ENCODE data around the gene ARID2. TPM values are rescaled to one million over a fixed set of nuclear protein-coding genes. Genes with fewer than 3 reads are reported as not detected.

Gene ARID2
- total and polyA plus RNA-seq, 2 of the 13 experiments (the other 11 are each of a cell fraction or from before 2014, with no cell fraction given): 15.9 to 22.2 TPM

GRCh38 chr12:45928309-45928708 lies 198.8 kb downstream of the ARID2 start (continued):
- TF ChIP-seq, protein P1, sequence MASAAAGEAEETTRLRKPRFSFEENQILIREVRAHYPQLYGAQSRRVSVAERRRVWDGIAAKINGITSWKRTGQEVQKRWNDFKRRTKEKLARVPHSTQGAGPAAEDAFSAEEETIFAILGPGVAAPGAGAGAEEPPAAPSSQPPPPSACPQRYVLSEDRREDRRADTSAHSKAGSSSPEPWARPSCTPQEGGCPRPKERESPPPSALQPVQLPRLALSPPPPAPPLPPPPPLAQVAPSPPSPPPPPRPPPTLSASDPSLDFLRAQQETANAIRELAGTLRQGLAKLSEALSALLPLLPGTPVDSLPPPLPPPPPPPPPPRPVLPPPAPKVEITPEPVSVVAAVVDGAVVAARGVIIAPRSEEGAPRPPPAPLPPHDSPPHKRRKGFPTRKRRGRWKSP (CRISPR knock-in tag; IDR thresholded peaks at IDR 0.05): no peak
- TF ChIP-seq ZNF746 (CRISPR knock-in tag; IDR thresholded peaks at IDR 0.05): no peak
- no peak for TF ChIP-seq TEAD2 (CRISPR knock-in tag; IDR thresholded peaks at IDR 0.05)
- TF ChIP-seq PAX8 (CRISPR knock-in tag; IDR thresholded peaks at IDR 0.05; ENCODE audit: borderline replicate concordance): no peak
- no peak for TF ChIP-seq HMG20A (CRISPR knock-in tag; IDR thresholded peaks at IDR 0.05; ENCODE audit: borderline replicate concordance)
- TF ChIP-seq NFIB (CRISPR knock-in tag; IDR thresholded peaks at IDR 0.05; ENCODE audit: borderline replicate concordance): no peak
- no peak for TF ChIP-seq NFE2L1 (CRISPR knock-in tag; IDR thresholded peaks at IDR 0.05; ENCODE audit: borderline replicate concordance)

- Histone ChIP-seq H3K4me2 (ENCODE audit: low read depth, low read length) (no peak overlapping the region), H3K36me3 (replicated peaks in 1 of 2; ENCODE audit: control insufficient read depth in 1 of 2, insufficient read depth in 2 of 2, low read length in 2 of 2) (peaks cover 11 to 66% of the 10 kb centered on the region in 2 experiments), H2AFZ (ENCODE audit: low read length) (no peak overlapping the region), H3K4me1 (ENCODE audit: insufficient read depth, low read length) (no peaks in the 10 kb centered on the region), H3K79me2 (ENCODE audit: insufficient read depth, low read length) (no peaks in the 10 kb centered on the region), H3K27ac (ENCODE audit: extremely low read length, insufficient read depth, low read length) (no peak overlapping the region), H3K4me3 (replicated peaks in 1 of 3; ENCODE audit: insufficient read depth in 1 of 3, low read depth in 2 of 3, low read length in 3 of 3) (no peak overlapping the region), H3K9ac (ENCODE audit: insufficient read depth, low read depth, low read length) (no peak overlapping the region), H3K9me3 (ENCODE audit: low read length) (no peaks in the 10 kb centered on the region), H4K20me1 (ENCODE audit: insufficient read depth, low read length) (no peaks in the 10 kb centered on the region), H3K27me3 (ENCODE audit: control insufficient read depth in 1 of 2, insufficient read depth in 2 of 2, low read length in 2 of 2) (no peaks in the 10 kb centered on the region)
- WGBS (ENCODE audit: low lambda C conversion rate): 98% methylated on average over 3 of the region's 3 CpGs
- no peak for FAIRE-seq
- ATAC-seq: no peak
- TF ChIP-seq PTBP1 (IDR thresholded peaks at IDR 0.05; ENCODE audit: low read depth, low read length, poor library complexity, severe bottlenecking) (no peak), ZNF430 (CRISPR knock-in tag; IDR thresholded peaks at IDR 0.05) (no peak), ZNF589 (CRISPR knock-in tag; conservative IDR thresholded peaks at IDR 0.05) (no peak), MYNN (CRISPR knock-in tag; IDR thresholded peaks at IDR 0.05; ENCODE audit: low read depth) (no peak)
- TF ChIP-seq, protein P2, sequence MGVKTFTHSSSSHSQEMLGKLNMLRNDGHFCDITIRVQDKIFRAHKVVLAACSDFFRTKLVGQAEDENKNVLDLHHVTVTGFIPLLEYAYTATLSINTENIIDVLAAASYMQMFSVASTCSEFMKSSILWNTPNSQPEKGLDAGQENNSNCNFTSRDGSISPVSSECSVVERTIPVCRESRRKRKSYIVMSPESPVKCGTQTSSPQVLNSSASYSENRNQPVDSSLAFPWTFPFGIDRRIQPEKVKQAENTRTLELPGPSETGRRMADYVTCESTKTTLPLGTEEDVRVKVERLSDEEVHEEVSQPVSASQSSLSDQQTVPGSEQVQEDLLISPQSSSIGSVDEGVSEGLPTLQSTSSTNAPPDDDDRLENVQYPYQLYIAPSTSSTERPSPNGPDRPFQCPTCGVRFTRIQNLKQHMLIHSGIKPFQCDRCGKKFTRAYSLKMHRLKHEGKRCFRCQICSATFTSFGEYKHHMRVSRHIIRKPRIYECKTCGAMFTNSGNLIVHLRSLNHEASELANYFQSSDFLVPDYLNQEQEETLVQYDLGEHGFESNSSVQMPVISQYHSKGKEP (CRISPR knock-in tag; IDR thresholded peaks at IDR 0.05): no peak
- ChIA-PET POLR2A (no interaction called here), CTCF (ENCODE audit: low intra/inter-chr PET ratio, low total read pairs) (no interaction called here)
- DNase-seq (ENCODE audit: low spot score): no peak
- no TSS peak for BruUV-seq (replicated peaks)
- in situ Hi-C loops (cut with HindIII; ENCODE audit: extremely low pct_ligation_motif_present, low pct_unique_long_range_greater_than_20kb) (no loop called here), intact Hi-C loops (cut with micrococcal nuclease; ENCODE audit: unreplicated experiment) (no loop called here)
These were observed 200.9 kb downstream of the ARID2 start for GRCh38 chr12:45930369-45930768.

Measured in HepG2 (cell line).